Uterus (tissue), 4 donors: ENCODE data around the gene HTRA1. TPM values are rescaled to one million over a fixed set of nuclear protein-coding genes. Genes with fewer than 3 reads are reported as not detected.

Source experiments
- DNase-seq, 2 donors: peaks; one replicate each; pipeline ENCODE4 v3.0.0-alpha.2; 2019 to 2020
- H3K27ac ChIP-seq, 2 donors: fragments of 200-600 bp; sonication (generic); 1 replicate in 1 of 2; 2 replicates in 1 of 2; pipeline ENCODE4 v1.5.1; 2016 to 2018
- H3K27me3 ChIP-seq, 2 donors: fragments of 200-600 bp; sonication (generic); one replicate each; pipeline ENCODE4 v1.5.1; 2018 to 2019; ENCODE audit warnings: control low read depth in 1 of 2
- H3K36me3 ChIP-seq, 2 donors: fragments of 200-600 bp; sonication (generic); one replicate each; pipeline ENCODE4 v1.5.1; 2019; ENCODE audit warnings: control low read depth in 1 of 2
- H3K4me1 ChIP-seq, 2 donors: fragments of 200-600 bp; sonication (generic); one replicate each; pipeline ENCODE4 v1.5.1; 2018 to 2019; ENCODE audit warnings: control low read depth in 1 of 2
- H3K4me3 ChIP-seq, 2 donors: fragments of 200-600 bp; sonication (generic); 1 replicate in 1 of 2; 2 replicates in 1 of 2; pipeline ENCODE4 v1.5.1; 2018 to 2019; ENCODE audit warnings: mild to moderate bottlenecking in 1 of 2
- H3K9me3 ChIP-seq, 2 donors: fragments of 200-600 bp; sonication (generic); one replicate each; pipeline ENCODE4 v1.5.1; 2019; ENCODE audit warnings: control low read depth in 1 of 2
- POLR2A ChIP-seq, 2 donors: fragments of 450-650 bp; IDR thresholded peaks; one replicate each; pipeline ENCODE4 v1.6.1; 2016; ENCODE audit warnings: antibody characterized with exemption in 2 of 2, mild to moderate bottlenecking in 1 of 2, moderate library complexity in 1 of 2
- intact Hi-C: fragments of 100-400 bp; cut with DNase I; formaldehyde crosslinking; loops from one replicate; pipeline ENCODE4 v1.15.1; 2023; ENCODE audit warnings: low total_unique reads
- total RNA-seq, 4 donors: library from RNA; depleted of rRNA in 3 of 4; stranded (reverse); fragments of >200 nt in 3 of 4; gene quantifications; one replicate each; pipeline versions ENCODE4 v1.1.0 to v1.2.4, GENCODE V29; 2014 to 2023
- TF ChIP-seq, protein P1 (sequence below), 4 experiments: fragments of 200-600 bp in 2 of 4; fragments of 450-650 bp in 2 of 4; sonication (generic) in 2 of 4; IDR thresholded peaks; one replicate each; pipeline ENCODE4 v1.5.1; 2016 to 2019; ENCODE audit warnings: antibody characterized with exemption in 4 of 4, mild to moderate bottlenecking in 2 of 4, moderate library complexity in 1 of 4
- donor health status: DM: yes; HTN: yes; CAD: no.

The HTRA1 gene
- total RNA-seq, 4 donors from 2014 or later: 98.3 to 153 (median 142) TPM

DNA sequence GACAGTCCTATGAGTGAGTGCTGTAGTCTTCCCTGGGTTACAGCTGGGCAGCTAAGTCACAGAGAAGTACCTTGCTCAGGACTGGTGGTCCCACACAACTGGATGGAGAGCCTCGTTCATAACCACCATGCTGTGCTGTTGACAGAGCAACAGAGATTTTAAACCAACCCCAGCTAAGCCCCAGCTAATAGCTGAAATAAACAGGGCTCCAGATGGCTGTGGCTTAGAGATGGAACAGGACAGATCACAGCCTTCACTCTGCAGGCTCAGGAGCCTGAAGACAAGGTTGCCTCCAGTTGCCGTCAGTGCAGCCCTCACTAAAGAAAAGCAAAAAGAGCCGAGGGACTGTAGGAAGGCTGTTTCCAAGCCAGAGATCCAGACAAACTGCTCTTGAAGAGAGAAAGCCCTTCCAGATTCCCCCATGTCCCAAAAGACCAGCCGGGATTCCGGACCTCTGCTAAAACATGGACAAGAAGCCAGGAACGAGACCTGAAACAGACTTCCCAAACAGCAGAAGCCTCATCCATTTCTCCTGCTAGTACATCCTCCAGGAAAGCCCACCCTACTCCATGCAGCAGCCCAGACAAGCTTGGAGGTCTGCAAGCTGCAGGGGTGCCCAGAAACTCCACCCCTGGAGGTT, 4.2 kb downstream of the HTRA1 start:
- Histone ChIP-seq H3K9me3 (no peaks in the 10 kb centered on the region), H3K4me3 (no peak overlapping the region), H3K36me3 (no peaks in the 10 kb centered on the region), H3K27ac (no peak overlapping the region), H3K4me1 (peaks cover 0 to 7% of the 10 kb centered on the region in 2 donors), H3K27me3 (no peaks in the 10 kb centered on the region)
- no peak for TF ChIP-seq POLR2A (IDR thresholded peaks at IDR 0.05)
- TF ChIP-seq, protein P1, sequence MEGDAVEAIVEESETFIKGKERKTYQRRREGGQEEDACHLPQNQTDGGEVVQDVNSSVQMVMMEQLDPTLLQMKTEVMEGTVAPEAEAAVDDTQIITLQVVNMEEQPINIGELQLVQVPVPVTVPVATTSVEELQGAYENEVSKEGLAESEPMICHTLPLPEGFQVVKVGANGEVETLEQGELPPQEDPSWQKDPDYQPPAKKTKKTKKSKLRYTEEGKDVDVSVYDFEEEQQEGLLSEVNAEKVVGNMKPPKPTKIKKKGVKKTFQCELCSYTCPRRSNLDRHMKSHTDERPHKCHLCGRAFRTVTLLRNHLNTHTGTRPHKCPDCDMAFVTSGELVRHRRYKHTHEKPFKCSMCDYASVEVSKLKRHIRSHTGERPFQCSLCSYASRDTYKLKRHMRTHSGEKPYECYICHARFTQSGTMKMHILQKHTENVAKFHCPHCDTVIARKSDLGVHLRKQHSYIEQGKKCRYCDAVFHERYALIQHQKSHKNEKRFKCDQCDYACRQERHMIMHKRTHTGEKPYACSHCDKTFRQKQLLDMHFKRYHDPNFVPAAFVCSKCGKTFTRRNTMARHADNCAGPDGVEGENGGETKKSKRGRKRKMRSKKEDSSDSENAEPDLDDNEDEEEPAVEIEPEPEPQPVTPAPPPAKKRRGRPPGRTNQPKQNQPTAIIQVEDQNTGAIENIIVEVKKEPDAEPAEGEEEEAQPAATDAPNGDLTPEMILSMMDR (IDR thresholded peaks at IDR 0.05): no peak
- intact Hi-C loops: no loop called here
- no peak for DNase-seq

DNA sequence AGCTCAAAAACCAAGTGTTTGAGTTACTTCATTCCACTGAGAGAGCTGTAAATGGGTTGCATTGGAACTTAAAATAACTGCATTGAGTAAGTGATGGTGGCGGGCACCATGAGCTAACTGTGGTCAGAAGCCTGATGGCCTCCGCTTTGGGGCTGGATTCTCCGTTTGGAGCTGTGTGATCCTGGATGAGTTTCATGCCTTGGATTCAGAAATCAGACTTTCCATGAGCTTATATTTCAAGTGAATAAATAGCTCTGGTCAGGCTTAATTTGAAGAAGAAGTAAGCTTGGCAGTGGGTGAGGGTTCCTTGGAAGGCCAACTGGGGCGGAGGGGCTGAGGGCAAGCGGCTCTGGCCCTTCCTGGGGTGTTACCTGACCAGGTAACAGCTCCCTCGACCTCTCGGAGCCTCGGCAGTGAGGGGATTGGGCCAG, 5.6 kb downstream of the HTRA1 start:
- Histone ChIP-seq H3K4me1 (peaks cover 0 to 7% of the 10 kb centered on the region in 2 donors), H3K9me3 (no peaks in the 10 kb centered on the region), H3K36me3 (no peaks in the 10 kb centered on the region), H3K27me3 (no peaks in the 10 kb centered on the region), H3K27ac (peak overlapping the region in 1 of 2 donors; percentile 80), H3K4me3 (no peak overlapping the region)
- intact Hi-C loops: no loop called here
- no peak for DNase-seq
- TF ChIP-seq POLR2A (IDR thresholded peaks at IDR 0.05): no peak
- TF ChIP-seq, protein P1 (IDR thresholded peaks at IDR 0.05): no peak

DNA sequence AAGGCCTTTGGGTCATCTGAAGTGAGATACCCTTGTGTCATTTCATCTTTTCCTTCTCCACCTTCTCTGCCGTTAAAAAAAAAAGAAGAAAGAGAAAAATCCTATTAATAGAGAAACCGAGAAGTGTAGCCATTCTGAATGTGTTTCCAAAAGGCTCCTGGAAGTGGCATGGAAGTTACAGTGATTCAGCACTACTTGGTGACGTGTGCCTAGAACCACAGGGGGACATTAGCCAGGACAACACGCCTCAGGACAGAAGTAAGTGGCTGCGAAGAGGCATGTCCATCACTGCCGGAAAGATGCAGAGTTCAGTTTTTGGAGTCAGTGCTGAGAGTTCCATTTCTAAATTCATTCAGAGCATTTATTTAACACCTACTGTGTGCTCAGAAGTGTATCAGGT, 6.3 kb downstream of the HTRA1 start:
- intact Hi-C loops: no loop called here
- Histone ChIP-seq H3K4me1 (peaks cover 0 to 7% of the 10 kb centered on the region in 2 donors), H3K27me3 (no peaks in the 10 kb centered on the region), H3K27ac (peak overlapping the region; percentile 80 to 86), H3K4me3 (no peak overlapping the region), H3K9me3 (no peaks in the 10 kb centered on the region), H3K36me3 (no peaks in the 10 kb centered on the region)
- DNase-seq: no peak
- no peak for TF ChIP-seq POLR2A (IDR thresholded peaks at IDR 0.05)
- TF ChIP-seq, protein P1 (IDR thresholded peaks at IDR 0.05): no peak

DNA sequence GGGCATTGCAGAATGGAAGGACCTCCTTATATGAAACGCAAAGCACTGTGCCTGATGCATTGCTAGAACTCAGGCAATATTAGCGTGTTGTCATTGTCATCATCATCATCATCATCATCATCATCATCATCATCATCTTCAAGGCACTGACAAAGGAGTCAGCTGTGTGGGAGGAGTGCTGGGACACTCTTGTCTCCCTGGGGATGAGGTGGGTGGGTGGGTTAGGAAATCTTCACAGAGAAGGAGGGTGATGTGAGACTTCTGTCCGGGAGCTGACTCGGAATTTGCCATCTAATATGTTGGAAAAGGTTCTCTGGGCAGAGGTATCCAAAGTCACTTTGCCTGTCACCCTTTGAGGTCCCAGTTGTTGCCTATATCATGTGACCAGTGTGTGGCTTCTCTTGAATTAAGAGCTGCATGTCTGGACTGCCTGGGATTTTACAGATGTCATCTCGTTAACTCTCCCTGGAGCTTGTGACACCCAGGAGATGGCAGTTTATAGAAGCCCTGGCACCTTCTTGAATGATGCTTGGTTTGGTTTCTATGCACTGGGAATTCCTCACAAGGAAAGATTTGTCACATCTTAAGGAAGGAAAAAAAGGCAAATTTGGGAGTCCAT, 7.1 kb downstream of the HTRA1 start:
- H3K9me3 ChIP-seq: no peaks in the 10 kb centered on the region
- peak overlapping the region; percentile 80 to 86 for H3K27ac ChIP-seq
- H3K4me1 ChIP-seq: peaks cover 0 to 7% of the 10 kb centered on the region in 2 donors
- no peak overlapping the region for H3K4me3 ChIP-seq
- no peak for DNase-seq
- intact Hi-C loops: no loop called here
- H3K27me3 ChIP-seq: no peaks in the 10 kb centered on the region
- TF ChIP-seq POLR2A (IDR thresholded peaks at IDR 0.05): no peak
- TF ChIP-seq, protein P1 (IDR thresholded peaks at IDR 0.05): no peak
- no peaks in the 10 kb centered on the region for H3K36me3 ChIP-seq
